ENCODE results near the gene RNF217.

Gene RNF217

GRCh38 chr6:125013938-125014660 lies 51.9 kb downstream of the RNF217 start:
- TF ChIP-seq ZNF70 (CRISPR knock-in tag; IDR thresholded peaks at IDR 0.05) (no peak), ZFP30 (CRISPR knock-in tag; IDR thresholded peaks at IDR 0.05) (no peak), ZNF8 (CRISPR knock-in tag; IDR thresholded peaks at IDR 0.05) (no peak), PATZ1 (CRISPR knock-in tag; IDR thresholded peaks at IDR 0.05; ENCODE audit: borderline replicate concordance) (no peak), ARNTL (CRISPR knock-in tag; IDR thresholded peaks at IDR 0.05; ENCODE audit: borderline replicate concordance, low read depth) (no peak), PPARA (CRISPR knock-in tag; IDR thresholded peaks at IDR 0.05; ENCODE audit: borderline replicate concordance) (no peak), BACH2 (CRISPR knock-in tag; IDR thresholded peaks at IDR 0.05; ENCODE audit: borderline replicate concordance) (no peak), ESRRG (CRISPR knock-in tag; IDR thresholded peaks at IDR 0.05) (no peak), POU6F1 (CRISPR knock-in tag; IDR thresholded peaks at IDR 0.05; ENCODE audit: borderline replicate concordance, low read depth) (no peak), OSR1 (CRISPR knock-in tag; IDR thresholded peaks at IDR 0.05) (no peak), GLIS3 (CRISPR knock-in tag; IDR thresholded peaks at IDR 0.05) (no peak), SNAI2 (CRISPR knock-in tag; IDR thresholded peaks at IDR 0.05) (no peak), TOX (CRISPR knock-in tag; IDR thresholded peaks at IDR 0.05; ENCODE audit: borderline replicate concordance) (no peak)
- TF ChIP-seq, protein P1, sequence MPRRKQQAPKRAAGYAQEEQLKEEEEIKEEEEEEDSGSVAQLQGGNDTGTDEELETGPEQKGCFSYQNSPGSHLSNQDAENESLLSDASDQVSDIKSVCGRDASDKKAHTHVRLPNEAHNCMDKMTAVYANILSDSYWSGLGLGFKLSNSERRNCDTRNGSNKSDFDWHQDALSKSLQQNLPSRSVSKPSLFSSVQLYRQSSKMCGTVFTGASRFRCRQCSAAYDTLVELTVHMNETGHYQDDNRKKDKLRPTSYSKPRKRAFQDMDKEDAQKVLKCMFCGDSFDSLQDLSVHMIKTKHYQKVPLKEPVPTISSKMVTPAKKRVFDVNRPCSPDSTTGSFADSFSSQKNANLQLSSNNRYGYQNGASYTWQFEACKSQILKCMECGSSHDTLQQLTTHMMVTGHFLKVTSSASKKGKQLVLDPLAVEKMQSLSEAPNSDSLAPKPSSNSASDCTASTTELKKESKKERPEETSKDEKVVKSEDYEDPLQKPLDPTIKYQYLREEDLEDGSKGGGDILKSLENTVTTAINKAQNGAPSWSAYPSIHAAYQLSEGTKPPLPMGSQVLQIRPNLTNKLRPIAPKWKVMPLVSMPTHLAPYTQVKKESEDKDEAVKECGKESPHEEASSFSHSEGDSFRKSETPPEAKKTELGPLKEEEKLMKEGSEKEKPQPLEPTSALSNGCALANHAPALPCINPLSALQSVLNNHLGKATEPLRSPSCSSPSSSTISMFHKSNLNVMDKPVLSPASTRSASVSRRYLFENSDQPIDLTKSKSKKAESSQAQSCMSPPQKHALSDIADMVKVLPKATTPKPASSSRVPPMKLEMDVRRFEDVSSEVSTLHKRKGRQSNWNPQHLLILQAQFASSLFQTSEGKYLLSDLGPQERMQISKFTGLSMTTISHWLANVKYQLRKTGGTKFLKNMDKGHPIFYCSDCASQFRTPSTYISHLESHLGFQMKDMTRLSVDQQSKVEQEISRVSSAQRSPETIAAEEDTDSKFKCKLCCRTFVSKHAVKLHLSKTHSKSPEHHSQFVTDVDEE (CRISPR knock-in tag; IDR thresholded peaks at IDR 0.05), result no peak
- no peak for ATAC-seq

DNA sequence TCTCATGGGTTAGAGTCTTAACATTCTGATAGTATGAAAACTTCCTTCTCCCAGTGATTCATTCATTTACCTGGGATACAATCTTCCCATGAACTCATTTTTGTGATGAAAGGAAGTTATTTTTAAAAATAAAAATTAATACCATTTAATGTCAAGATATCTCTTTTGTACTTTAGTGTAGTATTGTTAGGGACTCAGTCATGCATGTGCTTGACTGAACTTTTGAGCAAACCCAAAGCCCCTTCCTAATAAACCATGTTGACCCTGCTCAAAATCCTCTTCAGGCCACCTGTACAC lies 52.4 kb downstream of the RNF217 start:
- TF ChIP-seq ISL1 (CRISPR knock-in tag; IDR thresholded peaks at IDR 0.05), result no peak
- no peak for TF ChIP-seq ARNTL (CRISPR knock-in tag; IDR thresholded peaks at IDR 0.05; ENCODE audit: borderline replicate concordance, low read depth)
- TF ChIP-seq SNAI2 (CRISPR knock-in tag; IDR thresholded peaks at IDR 0.05), result no peak
- TF ChIP-seq, protein P2, sequence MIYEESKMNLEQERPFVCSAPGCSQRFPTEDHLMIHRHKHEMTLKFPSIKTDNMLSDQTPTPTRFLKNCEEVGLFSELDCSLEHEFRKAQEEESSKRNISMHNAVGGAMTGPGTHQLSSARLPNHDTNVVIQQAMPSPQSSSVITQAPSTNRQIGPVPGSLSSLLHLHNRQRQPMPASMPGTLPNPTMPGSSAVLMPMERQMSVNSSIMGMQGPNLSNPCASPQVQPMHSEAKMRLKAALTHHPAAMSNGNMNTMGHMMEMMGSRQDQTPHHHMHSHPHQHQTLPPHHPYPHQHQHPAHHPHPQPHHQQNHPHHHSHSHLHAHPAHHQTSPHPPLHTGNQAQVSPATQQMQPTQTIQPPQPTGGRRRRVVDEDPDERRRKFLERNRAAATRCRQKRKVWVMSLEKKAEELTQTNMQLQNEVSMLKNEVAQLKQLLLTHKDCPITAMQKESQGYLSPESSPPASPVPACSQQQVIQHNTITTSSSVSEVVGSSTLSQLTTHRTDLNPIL (CRISPR knock-in tag; IDR thresholded peaks at IDR 0.05; ENCODE audit: low read depth), result no peak
- no peak for TF ChIP-seq ZNF8 (CRISPR knock-in tag; IDR thresholded peaks at IDR 0.05)
- no peak for TF ChIP-seq POU6F1 (CRISPR knock-in tag; IDR thresholded peaks at IDR 0.05; ENCODE audit: borderline replicate concordance, low read depth)
- TF ChIP-seq ESRRG (CRISPR knock-in tag; IDR thresholded peaks at IDR 0.05), result no peak
- TF ChIP-seq GLIS3 (CRISPR knock-in tag; IDR thresholded peaks at IDR 0.05), result no peak
- no peak for TF ChIP-seq CSRNP3 (CRISPR knock-in tag; IDR thresholded peaks at IDR 0.05)
- no peak for TF ChIP-seq CSDC2 (CRISPR knock-in tag; IDR thresholded peaks at IDR 0.05)
- no peak for TF ChIP-seq OSR1 (CRISPR knock-in tag; IDR thresholded peaks at IDR 0.05)
- no peak for TF ChIP-seq ZNF565 (CRISPR knock-in tag; conservative IDR thresholded peaks at IDR 0.05; ENCODE audit: low read depth)
- no peak for TF ChIP-seq PPARA (CRISPR knock-in tag; IDR thresholded peaks at IDR 0.05; ENCODE audit: borderline replicate concordance)
- TF ChIP-seq ZFP30 (CRISPR knock-in tag; IDR thresholded peaks at IDR 0.05), result no peak
- no peak for ATAC-seq

All from SK-N-SH treated with all-trans-retinoic acid at 6 μM for 48 hours (cell line).